Measurements from ENCODE around the gene PCYT1A.
"Not testable (repeated sequence)": the region's sequence is repeated elsewhere in the genome, so short reads cannot be mapped to it uniquely, and the experiment has no call there.

Gene PCYT1A

GRCh38 chr3:196210673-196211556, 76.6 kb downstream of the PCYT1A start, which contains the start of gene ZDHHC19:
TSS of gene ZDHHC19 (minus strand) at chr3:196211400. CDS start at chr3:196211315, 85 bp downstream.
- no peak for DNase-seq

GRCh38 chr3:196209944-196210672, 77.4 kb downstream of the PCYT1A start:
- DNase-seq = not testable (repeated sequence)

- DNase-seq = no peak
Observed at GRCh38 chr3:196208942-196209695, 78.4 kb downstream of the PCYT1A start.

- no peak for DNase-seq
Observed at GRCh38 chr3:196207833-196208607, 79.5 kb downstream of the PCYT1A start.

GRCh38 chr3:196207159-196207832, 80.2 kb downstream of the PCYT1A start:
- DNase-seq = no peak

- peak in 1 of 2 experiments; percentile 17 for DNase-seq
Observed at GRCh38 chr3:196205442-196206205, 81.9 kb downstream of the PCYT1A start.

GRCh38 chr3:196203846-196204245, 83.7 kb downstream of the PCYT1A start:
- no peak for DNase-seq

GRCh38 chr3:196202516-196202970, 85.0 kb downstream of the PCYT1A start:
- DNase-seq = no peak

GRCh38 chr3:196198771-196199753, 88.5 kb downstream of the PCYT1A start:
- DNase-seq = peak; percentile 10 to 17

GRCh38 chr3:196198081-196198675, 89.3 kb downstream of the PCYT1A start:
- no peak for DNase-seq

GRCh38 chr3:196197524-196197923, 90.0 kb downstream of the PCYT1A start:
- no peak for DNase-seq

- no peak for DNase-seq
Observed at GRCh38 chr3:196195664-196196265, 91.8 kb downstream of the PCYT1A start.

- no peak for DNase-seq
Observed at GRCh38 chr3:196194542-196194915, 93.0 kb downstream of the PCYT1A start.

GRCh38 chr3:196193736-196194541, 93.6 kb downstream of the PCYT1A start:
- no peak for DNase-seq

- DNase-seq = no peak
Observed at GRCh38 chr3:196193133-196193735, 94.3 kb downstream of the PCYT1A start.

GRCh38 chr3:196192524-196193051, 94.9 kb downstream of the PCYT1A start:
- DNase-seq = no peak

- no peak for DNase-seq
Observed at GRCh38 chr3:196192036-196192523, 95.4 kb downstream of the PCYT1A start.
